IPS DF 6.9 (cell line): Measurements from ENCODE around the gene WARS2.

ENCODE experiments used
- DNase-seq: peaks from one replicate; pipeline ENCODE4 v3.0.0-alpha.2; 2013; ENCODE audit warnings: low read depth, low spot score
- H3K27ac ChIP-seq: one replicate; pipeline ENCODE4 v1.5.1; 2013; ENCODE audit warnings: low read length, control low read depth
- H3K27me3 ChIP-seq: 2 replicates; pipeline ENCODE4 v1.6.1; 2013; ENCODE audit warnings: mild to moderate bottlenecking, low read length; ENCODE audit not compliant: control insufficient read depth, insufficient read depth
- H3K36me3 ChIP-seq: 2 replicates; pipeline ENCODE4 v1.6.1; 2013; ENCODE audit warnings: low read length; ENCODE audit not compliant: control insufficient read depth, insufficient read depth
- H3K4me1 ChIP-seq: 2 replicates; pipeline ENCODE4 v1.6.1; 2013; ENCODE audit warnings: low read length; ENCODE audit not compliant: control insufficient read depth, insufficient read depth
- H3K4me3 ChIP-seq: 2 replicates; pipeline ENCODE4 v1.5.1; 2013; ENCODE audit warnings: mild to moderate bottlenecking, low read length
- H3K9me3 ChIP-seq: 2 replicates; pipeline ENCODE4 v1.6.1; 2013; ENCODE audit warnings: low read length, inconsistent platforms; ENCODE audit not compliant: control insufficient read depth, insufficient read depth
- WGBS: extraction: QIAGEN DNeasy Blood & Tissue Kit; methylation state at CpG from one replicate; pipeline ENCODE4 v1.1.7; 2013; ENCODE audit warnings: mixed read lengths, missing lambda C conversion rate; ENCODE audit not compliant: insufficient read length, insufficient coverage; 5-methylcytosine and 5-hydroxymethylcytosine counted together

WARS2 gene

DNA sequence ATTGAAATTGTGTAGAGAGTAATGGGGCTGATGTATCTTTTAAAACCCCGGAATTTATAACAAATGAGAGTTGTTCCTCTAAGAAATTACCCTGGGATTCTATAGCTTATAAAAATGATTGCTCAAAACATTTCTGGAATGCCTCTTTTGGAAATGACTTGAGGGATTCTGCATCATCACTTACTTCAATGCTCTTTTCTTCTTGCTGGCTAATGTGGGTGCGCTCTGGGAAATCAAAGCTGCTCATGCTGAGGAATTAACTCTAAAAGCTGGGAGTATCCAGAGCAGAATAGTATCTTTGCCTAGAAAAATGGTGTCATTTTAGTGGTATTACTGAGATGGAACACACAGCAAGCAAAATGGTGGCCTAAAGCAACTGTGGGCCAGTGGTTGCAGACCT is 129.3 kb downstream of the WARS2 start:
- H3K9me3 ChIP-seq: no peaks in the 10 kb centered on the region
- H3K27me3 ChIP-seq: peaks cover 26% of the 10 kb centered on the region

DNA sequence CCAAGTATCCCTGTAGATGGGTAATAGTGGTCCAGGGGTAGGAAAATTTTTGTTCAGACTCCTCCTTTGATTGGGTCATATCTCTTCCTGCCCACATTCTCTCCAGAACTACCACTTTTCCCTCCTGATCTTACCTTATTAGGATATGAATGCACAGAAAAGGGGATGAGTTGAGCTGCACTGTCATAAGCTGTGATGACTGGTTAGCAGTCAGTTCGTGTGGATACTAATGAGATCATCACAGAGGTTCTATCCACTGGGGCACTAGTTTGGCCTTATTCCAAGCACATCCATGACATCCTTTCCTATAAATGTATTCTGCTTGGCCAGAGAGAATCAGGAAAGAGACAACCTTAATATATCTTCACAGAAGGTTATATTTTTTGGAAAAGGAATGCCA is 130.3 kb downstream of the WARS2 start:
- no peak for DNase-seq
- H3K27ac ChIP-seq: no peak overlapping the region
- peaks cover 4% of the 10 kb centered on the region; the same call in 1 of the 2 replicates for H3K4me1 ChIP-seq
- WGBS: no CpG with 5 or more reads among the region's 1 CpG
- no peaks in the 10 kb centered on the region; the same call in 1 of the 2 replicates for H3K36me3 ChIP-seq
- no peak overlapping the region for H3K4me3 ChIP-seq
- H3K9me3 ChIP-seq: no peaks in the 10 kb centered on the region
- peaks cover 33% of the 10 kb centered on the region for H3K27me3 ChIP-seq

More for the DNA sequence above, 129.3 kb downstream of the WARS2 start:
- DNase-seq: no peak
- no CpG with 5 or more reads among the region's 2 CpGs for WGBS
- Histone ChIP-seq H3K4me1 (peaks cover 4% of the 10 kb centered on the region; the same call in 1 of the 2 replicates), H3K36me3 (no peaks in the 10 kb centered on the region; the same call in 1 of the 2 replicates), H3K4me3 (no peak overlapping the region), H3K27ac (no peak overlapping the region)

DNA sequence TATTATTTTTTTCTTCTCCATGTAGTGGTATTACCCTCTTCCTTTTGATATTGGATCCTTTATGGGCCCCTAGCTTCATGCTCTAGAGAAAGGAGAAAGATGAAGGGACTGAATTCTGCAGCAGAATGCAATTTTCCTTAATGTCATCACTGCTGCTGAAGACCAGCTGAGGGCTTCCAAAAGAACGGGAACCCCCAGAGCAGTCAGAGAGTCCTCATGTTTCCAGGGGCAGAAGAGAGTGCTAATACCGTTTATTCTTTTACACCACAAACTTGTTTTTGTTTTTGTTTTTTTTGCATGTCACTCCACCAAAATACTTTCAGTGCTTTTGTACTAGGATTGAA is 131.2 kb downstream of the WARS2 start:
- H3K27me3 ChIP-seq: peaks cover 41% of the 10 kb centered on the region
- whole genome bisulfite sequencing: no CpG with 5 or more reads among the region's 2 CpGs

DNA sequence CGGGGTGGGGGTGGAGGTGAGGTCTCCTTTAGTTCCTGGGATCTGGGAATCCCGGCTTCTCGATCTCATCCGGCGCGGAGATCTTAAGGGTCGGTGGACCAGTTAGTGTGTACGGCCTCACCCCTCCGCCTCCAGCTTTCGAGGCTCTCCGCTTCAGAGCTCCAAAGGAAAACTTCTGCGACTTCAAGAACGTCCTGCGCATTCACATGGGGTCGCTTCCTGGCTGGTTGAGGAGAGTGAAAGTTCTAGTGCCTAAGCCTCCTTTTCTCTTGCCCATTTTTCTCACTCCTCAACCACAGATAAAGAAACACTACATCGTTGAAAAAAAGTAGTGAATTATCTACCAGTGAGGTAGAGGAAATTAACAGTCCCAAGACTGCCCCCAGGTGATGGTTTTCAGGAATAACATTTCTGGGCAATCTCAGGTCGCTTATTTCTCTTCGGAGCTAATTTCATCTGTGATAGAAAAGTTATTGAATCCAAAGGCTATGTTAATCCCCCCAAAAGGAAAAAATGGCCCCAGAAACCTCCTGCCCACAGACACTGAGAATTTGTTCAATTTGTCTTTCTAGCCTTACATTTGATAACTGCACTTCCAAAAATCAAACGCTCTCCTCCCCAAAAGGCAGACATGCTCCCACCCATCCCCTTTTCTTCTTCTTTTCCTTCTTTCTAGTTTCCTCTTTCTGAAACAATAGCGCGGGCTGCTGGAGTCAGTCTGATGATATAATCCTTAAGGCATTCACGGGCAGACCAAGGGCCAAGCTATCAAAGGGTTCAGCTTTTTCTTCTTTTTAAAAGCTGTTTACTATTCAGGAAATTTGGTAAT is 131.8 kb downstream of the WARS2 start:
- Histone ChIP-seq H3K27me3 (peaks cover 47% of the 10 kb centered on the region), H3K4me1 (peaks cover 4% of the 10 kb centered on the region; the same call in 1 of the 2 replicates), H3K27ac (no peak overlapping the region), H3K9me3 (no peaks in the 10 kb centered on the region), H3K4me3 (no peak overlapping the region; the same call in 1 of the 2 replicates), H3K36me3 (no peaks in the 10 kb centered on the region; the same call in 1 of the 2 replicates)
- no peak for DNase-seq
- WGBS: no CpG with 5 or more reads among the region's 22 CpGs

More for the DNA sequence above, 131.2 kb downstream of the WARS2 start:
- H3K9me3 ChIP-seq: no peaks in the 10 kb centered on the region
- no peak overlapping the region for H3K27ac ChIP-seq
- no peaks in the 10 kb centered on the region; the same call in 1 of the 2 replicates for H3K36me3 ChIP-seq
- DNase-seq: no peak
- peaks cover 4% of the 10 kb centered on the region; the same call in 1 of the 2 replicates for H3K4me1 ChIP-seq
- H3K4me3 ChIP-seq: no peak overlapping the region

DNA sequence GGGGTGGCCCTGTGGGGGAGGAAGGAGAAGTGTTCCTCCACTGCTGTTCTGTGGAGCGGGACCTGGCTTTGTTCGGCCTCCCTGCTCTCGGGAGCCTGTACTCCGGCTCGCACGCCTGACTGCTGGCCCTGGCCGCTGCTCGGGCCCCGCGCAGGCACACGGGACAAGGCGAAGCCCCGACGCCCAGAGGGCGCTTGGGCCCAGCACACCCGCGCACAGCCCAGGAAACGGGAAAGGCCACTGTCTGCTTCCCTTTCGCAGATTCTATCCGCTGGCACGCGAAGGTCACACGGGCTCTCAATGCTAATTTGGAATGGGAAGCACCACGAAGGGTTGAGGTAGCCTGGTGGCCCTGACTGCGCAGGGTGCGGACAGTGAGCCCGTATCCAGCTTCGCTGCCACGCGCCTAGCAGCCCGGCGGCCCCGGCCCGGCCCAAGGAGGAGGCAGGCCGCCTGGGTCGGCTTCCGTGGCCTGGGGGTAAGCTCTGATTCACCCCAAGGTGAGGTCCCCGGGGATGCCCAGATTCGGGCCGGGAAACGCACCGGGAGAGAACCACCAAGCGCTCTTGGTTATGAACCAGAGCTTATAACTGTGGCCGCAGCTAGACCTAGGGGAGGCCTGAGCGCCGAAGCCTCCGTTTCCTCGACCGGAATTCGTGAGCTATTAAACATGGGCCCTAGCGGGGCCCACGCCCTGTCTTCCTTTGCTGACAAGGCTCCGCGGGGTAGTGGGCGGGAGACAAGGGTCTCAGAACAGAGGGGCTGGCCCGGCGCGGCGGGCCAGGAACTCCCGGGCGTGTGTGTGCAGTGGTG is 132.6 kb downstream of the WARS2 start:
- no CpG with 5 or more reads among the region's 61 CpGs for WGBS
- H3K4me3 ChIP-seq: no peak overlapping the region; the same call in 1 of the 2 replicates
- DNase-seq: no peak

DNA sequence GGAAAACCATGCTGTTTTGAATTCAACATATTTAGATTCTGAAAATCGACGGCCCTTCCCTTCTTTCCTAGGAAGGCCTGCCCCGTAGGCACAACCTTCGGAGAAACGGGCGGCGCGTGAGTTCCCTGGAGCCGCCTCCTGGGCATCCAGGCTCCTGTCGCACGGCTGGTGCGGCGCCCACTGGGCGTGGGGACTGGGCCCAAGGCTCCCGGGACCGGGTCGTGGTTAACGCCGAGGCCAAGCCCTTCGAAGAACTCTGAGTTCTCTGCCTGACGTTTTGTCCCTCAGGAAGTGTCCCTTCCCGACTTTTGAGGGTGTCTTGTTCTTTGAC is 133.1 kb downstream of the WARS2 start:
- DNase-seq: no peak
- Histone ChIP-seq H3K4me3 (no peak overlapping the region; the same call in 1 of the 2 replicates), H3K36me3 (no peaks in the 10 kb centered on the region; the same call in 1 of the 2 replicates), H3K4me1 (peaks cover 4% of the 10 kb centered on the region; the same call in 1 of the 2 replicates), H3K27me3 (peaks cover 61% of the 10 kb centered on the region), H3K27ac (no peak overlapping the region), H3K9me3 (no peaks in the 10 kb centered on the region)
- WGBS: no CpG with 5 or more reads among the region's 22 CpGs

More for the DNA sequence above, 132.6 kb downstream of the WARS2 start:
- Histone ChIP-seq H3K27ac (no peak overlapping the region), H3K9me3 (no peaks in the 10 kb centered on the region), H3K27me3 (peaks cover 55% of the 10 kb centered on the region), H3K4me1 (peaks cover 4% of the 10 kb centered on the region; the same call in 1 of the 2 replicates), H3K36me3 (no peaks in the 10 kb centered on the region; the same call in 1 of the 2 replicates)

DNA sequence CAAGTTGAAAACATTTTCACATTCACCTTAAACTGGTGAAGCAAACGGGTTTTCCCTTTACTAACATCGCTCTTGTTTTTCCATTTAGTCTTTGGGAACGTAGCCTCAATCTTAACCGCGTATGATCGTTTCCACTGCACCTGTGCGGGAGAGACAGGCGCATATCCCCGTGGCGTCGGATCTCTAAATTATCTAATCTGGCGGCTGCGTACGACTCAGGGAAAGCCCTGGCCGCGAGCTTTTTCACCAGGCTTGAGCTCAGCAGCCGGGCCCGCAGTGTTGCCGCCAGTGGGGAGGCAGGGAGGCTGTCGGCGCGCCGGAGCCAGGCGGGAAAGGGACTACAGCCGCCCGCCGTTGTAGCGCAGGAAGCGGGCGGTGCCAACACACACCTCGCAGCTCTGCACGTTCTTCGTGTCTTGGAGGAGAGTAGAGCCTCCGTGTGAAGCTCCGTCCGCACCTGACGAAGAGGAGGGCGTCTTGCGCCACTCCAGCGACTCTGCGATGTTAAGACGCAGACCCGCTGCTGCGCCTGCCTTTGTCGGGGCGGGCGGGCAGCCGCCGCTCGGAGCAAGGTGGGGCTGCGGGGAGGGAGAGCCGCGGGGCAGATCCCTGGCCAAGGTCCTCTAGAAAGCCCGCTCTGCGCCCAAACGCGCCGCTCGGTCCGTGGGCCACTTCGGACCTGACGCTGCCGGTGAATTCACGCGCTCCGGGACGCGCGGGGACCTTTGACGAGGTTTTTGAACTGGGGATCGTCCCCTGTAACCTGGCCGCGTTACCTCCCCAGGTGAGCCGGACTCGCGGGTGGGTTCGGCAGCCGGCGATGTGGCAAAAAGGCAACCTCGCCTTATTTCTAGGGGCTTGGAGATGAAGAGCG is 133.8 kb downstream of the WARS2 start:
- Histone ChIP-seq H3K36me3 (no peaks in the 10 kb centered on the region), H3K27ac (no peak overlapping the region), H3K4me1 (peaks cover 4% of the 10 kb centered on the region; the same call in 1 of the 2 replicates), H3K4me3 (no peak overlapping the region; the same call in 1 of the 2 replicates), H3K27me3 (peaks cover 67% of the 10 kb centered on the region), H3K9me3 (no peaks in the 10 kb centered on the region)
- no peak for DNase-seq
- no CpG with 5 or more reads among the region's 81 CpGs for WGBS

DNA sequence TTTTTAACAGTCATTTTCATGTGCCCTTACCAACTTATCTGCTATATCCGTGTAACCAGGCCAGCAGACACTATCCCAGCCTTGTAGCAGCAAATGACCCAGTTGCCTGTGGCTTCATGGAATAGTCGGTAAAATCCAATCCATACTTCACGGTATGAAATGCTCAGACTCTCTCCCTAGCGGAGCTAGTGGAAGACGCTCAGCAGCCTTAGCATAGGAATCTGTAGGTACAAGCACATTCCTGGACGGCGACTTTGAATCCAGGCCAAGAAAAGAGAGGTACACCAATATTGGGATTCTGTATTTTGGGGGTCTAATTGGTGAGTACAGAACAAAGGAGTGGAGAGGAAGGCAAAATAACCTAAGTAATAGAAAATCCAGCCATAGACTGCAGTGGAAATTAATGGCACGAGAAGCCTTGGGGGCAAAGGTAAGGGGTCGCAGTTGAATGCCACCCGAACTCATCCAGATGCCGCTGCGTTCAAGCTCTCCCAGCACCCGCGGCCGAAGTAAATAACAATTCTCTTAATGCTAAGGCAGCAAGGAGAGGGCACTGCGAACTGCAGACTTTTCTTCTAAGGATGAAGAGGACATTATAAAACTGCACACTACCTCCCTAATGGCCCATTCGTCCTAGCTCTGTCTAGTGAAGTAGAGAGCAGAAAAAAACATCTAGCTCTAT is 134.6 kb downstream of the WARS2 start:
- Histone ChIP-seq H3K4me3 (no peak overlapping the region), H3K4me1 (peaks cover 7% of the 10 kb centered on the region), H3K27ac (no peak overlapping the region), H3K27me3 (peaks cover 74% of the 10 kb centered on the region), H3K9me3 (no peaks in the 10 kb centered on the region), H3K36me3 (no peaks in the 10 kb centered on the region)
- WGBS: no CpG with 5 or more reads among the region's 17 CpGs
- no peak for DNase-seq

DNA sequence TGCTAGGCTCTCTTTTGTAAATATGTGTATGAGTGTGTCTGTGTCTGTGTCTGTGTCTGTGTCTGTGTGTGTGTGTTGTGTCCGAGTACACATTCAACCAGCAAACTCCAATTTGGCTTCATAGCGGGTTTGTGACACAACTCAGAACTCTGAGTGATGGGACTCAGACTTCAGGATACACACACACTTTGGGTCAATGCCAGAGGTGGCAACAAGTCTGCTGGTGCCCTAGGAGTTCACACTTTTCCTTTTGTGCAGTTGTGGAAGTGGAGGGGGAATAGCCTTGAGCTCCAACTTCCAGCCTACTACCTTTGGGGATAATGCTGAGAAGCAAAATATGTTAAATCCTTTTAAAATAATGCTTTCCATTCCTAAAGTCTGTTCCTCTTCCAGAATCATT is 135.7 kb downstream of the WARS2 start:
- no CpG with 5 or more reads among the region's 2 CpGs for WGBS
- Histone ChIP-seq H3K36me3 (no peaks in the 10 kb centered on the region), H3K9me3 (no peaks in the 10 kb centered on the region), H3K4me3 (no peak overlapping the region), H3K4me1 (peaks cover 7% of the 10 kb centered on the region), H3K27me3 (peaks cover 85% of the 10 kb centered on the region), H3K27ac (no peak overlapping the region)
- no peak for DNase-seq
